Measurements from ENCODE around the gene LRBA.

Gene LRBA

DNA sequence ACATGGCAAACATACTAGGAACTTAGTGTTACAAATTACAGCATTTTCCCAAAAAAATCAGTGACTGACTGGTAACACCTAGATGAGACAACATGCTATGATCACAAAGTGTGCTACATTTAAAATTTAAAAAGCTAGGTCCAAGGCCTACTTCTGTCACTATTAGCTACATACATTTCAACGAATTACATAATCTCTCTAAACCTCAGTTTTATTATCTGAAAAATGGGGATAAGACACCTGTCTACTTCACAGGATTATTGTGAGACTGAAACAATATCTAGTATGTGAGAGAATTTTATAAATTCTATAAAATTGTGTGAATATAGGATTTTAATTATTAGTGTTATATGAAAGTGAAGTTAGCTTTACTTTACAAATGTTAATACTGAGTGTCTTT lies 708.4 kb downstream of the LRBA start:
- DNase-seq, result no peak

- no peak for DNase-seq
Measured at GRCh38 chr4:150305995-150306394, 709.1 kb downstream of the LRBA start.

DNA sequence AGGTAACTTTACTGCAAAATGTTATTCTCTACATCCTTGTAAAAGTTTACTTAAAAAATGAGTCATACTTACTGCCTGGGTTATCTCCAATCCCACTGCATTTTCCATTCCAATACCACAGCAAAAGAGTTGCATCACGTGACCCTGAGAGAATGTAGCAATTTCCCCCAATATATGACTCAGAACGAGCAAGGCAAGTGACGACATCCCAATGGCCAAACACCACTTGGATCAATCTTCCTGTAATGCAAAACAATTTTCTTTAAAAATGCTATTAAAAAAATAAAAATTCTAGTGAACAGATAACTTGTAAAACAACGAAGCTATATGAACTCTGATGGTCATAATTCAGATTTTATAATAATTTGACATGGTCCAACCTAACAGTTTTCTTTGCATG lies 712.5 kb downstream of the LRBA start:
- no peak for DNase-seq

- DNase-seq, result no peak
Measured at GRCh38 chr4:150299816-150300215, 715.3 kb downstream of the LRBA start.

DNA sequence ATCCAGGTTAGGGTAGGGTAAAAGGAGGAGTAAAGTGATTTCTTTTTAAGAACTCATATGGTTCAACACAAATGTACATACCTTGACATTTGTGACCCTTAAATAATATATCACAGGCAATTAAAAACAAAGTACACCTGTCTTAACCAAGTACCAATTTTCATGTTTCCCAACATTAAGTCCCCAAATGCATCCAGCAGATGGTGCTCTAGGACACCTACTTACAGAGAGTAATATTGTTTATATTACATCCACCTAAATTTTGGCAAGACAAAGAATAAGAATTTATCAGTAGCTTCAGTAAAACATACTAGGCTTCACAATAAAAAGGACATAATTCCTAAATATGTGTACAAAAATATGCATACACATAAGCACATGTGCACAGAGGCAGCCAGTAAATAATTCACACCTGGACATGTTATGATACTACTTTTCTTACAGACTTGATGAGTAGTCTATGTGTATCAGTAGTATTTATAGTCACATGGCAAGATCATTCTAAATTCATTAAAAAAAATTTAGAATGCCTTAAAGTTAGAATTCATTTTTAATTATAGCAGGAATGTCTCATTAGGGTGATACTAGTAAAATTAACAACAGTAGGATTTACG lies 717.1 kb downstream of the LRBA start:
- no peak for DNase-seq

- DNase-seq, result no peak
Measured at GRCh38 chr4:150289881-150290280, 725.2 kb downstream of the LRBA start.

- no peak for DNase-seq
Measured at GRCh38 chr4:150289198-150289597, 725.9 kb downstream of the LRBA start.

DNA sequence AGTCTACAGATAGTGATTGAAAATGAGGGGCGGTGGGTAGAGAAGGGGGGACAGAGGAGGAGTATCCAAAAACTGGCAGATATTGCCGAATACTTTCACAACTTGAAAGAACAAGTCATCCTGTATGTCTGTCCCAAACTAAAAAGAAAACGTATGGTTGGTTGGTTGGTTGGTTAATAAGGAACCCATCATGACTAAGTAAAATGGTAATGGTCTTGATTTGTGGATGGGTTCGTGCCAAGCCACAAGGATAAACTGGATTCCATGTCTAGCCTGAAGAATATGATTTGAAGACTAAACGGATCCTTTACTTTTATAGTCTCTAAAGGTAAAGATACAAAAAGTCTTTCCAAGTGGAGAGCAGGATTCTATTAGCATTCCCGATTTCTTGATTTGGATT lies 728.4 kb downstream of the LRBA start:
- DNase-seq, result no peak

DNA sequence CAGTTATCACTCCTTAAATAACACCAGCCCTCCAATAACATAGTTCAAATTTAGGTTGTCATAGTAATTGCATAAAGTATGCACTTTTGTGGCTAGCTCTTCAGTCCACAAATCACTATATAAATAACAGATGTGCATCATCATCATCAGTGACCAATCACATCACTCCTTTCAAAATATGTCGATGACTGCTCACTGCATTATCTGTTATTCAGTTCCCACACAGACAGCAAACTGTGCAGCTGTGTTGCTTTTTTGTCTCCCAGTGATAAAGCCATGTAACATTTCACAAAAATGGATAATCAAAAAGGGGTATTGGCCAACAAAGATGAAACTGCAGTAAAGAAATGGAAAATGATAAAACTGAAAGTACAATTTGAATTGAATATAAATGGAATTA lies 731.4 kb downstream of the LRBA start:
- no peak for DNase-seq

- no peak for DNase-seq
Measured at GRCh38 chr4:150280975-150281374, 734.1 kb downstream of the LRBA start.

DNA sequence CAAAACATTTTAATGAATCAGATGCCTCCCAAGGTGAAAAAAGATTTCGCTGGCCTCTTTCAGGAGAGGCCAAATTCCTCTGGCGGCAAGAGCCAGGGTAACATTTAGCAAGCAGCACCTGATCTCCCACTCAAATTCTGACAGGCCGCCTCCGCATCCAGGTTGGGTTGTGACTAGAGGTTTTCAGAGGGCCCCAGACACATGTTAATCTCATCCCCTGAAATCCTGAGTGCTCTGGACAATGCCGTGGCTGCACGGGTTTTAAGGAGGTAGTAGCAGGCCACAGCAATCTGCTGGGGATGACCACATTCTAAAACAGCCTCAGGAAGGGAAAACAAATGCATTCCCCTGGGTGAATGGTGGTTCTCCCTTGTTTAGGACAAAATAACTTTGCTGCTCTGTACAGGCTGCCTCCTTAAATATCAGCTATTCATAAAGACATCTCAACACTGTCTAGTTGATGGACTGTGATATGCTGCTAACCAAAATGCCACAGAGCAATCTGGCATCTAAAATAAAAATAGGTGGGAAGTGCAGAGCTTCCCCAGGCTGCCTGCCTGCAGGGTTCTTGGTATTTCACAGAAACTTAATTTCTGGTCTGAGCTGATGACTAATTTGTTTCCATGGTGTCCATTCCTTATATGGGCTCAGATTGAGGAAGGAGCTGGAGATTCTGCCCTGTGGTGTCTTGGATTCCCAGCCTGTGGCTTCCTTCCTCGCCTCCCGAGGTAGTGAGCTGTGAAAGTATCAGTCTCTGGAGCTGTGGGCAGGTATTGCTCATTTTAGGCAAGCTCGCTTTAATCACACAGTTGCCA lies 734.8 kb downstream of the LRBA start:
- DNase-seq, result no peak

DNA sequence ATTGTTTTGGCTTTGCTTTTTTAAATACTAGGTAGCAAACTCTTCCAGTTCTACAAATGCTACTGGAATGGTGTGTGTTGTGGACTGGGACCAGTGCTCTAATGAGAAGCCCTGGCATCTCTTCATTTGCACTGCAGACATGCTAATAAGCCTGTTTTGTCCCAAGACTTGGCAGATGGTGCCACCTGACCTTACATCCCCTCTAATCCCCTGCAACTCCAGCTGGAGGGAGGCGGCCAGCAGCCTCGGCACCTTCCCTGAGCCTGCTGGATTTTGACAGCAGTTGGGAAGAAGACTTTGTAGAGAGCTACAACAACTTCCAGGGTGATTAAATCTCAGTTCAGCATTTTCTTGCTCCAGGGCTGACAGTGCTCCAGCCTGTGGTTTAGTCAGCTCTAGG lies 736.9 kb downstream of the LRBA start:
- no peak for DNase-seq

GRCh38 chr4:150268444-150268843 lies 746.6 kb downstream of the LRBA start:
- no peak for DNase-seq

GRCh38 chr4:150265806-150266205 lies 749.3 kb downstream of the LRBA start:
- DNase-seq, result no peak

GRCh38 chr4:150264595-150265161 lies 750.4 kb downstream of the LRBA start:
- DNase-seq, result no peak

DNA sequence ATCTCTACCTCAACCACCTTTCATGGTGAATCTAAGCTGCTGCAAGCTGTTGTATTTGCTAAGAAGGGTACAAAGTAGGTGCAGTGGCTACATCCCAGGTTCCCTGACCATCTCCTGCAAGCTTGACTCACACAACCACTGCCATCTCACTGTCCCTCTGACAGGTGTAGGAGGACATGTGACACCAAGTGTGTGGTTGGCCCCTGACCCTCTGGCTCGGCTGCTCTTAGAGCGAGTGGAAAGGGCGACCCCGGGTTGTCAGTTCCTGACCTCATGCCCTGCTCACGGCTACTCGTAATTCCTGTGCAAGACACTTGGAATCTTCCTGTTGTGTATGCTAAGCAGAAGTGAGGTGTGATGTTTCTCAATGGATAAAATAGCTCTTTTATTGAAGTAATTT lies 752.5 kb downstream of the LRBA start:
- DNase-seq, result no peak

GRCh38 chr4:150261571-150261970 lies 753.5 kb downstream of the LRBA start:
- DNase-seq, result no peak

- DNase-seq, result no peak
Measured at GRCh38 chr4:150259861-150260567, 755.1 kb downstream of the LRBA start.

DNA sequence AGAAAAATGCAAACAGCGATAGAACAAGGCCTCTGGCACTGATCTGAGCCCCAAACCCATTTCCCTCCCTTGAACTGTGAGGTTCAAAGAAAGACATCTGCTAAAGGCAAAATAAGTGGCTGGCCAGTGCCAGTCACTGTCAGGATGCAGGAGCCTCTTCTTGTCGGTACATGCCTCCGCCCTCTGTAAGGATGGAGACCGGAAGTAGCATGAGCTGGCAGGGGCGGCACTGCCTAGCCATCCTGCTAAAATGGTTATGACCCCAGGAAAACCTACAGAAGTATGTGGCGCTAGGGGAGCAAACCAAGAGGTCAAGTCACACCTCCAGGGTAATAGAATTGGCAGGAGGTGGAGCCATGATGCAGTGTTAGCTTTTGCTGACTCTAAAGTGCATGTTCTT lies 756.5 kb downstream of the LRBA start:
- no peak for DNase-seq

DNA sequence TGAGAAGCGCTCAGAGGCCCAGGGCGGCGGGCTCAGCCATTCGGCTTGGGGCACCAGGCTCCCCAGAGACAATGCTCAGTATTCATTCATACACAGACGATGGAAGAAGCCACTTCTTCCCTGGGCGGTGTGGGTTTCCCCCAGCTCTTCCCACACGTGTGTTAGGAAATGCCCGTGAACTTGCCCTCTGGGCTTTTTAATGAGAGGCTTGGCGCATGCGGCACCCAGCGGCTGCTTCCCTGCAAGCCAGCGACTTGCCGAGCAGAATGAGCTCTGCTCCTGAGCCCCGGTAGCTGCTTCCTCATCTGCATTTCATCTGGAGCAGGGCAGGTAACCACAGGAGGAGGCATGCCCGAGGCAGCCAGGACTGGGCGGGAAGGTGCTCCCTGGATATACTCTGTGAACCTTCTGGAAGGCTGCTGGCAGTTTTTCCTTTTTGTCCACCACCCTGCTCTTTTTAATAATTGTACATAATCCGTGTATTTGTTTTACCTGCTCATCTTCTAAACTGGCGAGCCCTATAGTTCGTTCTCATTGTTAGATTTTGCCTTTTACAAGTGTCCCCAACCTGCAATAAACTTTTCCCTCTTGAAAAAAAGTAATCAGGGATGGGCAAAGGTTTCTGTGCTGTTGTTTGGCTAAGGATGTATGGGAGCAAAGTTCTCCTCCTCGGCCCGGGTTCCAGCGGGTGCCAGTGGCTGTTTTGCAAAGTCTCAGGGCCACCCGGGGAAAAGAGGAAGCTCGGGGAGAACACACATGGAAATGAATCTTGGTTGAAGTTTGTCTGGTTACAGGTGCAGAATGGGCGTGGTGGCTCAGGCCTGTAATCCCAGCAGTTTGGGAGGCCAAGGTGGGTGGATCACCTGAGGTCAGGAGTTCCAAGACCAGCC lies 758.0 kb downstream of the LRBA start:
- DNase-seq, result no peak

DNA sequence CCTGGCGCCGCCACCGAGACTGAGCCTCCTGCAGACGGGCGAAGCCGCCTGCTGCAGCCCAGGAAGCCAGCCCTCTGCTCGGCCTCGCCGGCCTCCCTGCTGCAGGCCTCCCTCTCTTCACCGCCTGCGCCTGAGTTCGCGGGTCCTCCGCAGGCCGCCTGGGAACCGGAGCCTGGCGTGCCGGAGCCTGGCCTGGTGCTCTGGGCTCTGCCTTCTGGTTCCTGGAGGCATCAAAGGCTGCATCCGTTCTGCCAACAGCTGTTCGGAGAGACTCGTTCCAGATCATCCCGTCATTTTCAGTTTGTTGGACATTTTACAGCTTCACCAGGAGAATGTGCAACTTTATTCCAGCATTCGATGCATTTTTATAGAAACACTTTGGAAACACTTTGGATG lies 758.9 kb downstream of the LRBA start:
- DNase-seq, result no peak

DNA sequence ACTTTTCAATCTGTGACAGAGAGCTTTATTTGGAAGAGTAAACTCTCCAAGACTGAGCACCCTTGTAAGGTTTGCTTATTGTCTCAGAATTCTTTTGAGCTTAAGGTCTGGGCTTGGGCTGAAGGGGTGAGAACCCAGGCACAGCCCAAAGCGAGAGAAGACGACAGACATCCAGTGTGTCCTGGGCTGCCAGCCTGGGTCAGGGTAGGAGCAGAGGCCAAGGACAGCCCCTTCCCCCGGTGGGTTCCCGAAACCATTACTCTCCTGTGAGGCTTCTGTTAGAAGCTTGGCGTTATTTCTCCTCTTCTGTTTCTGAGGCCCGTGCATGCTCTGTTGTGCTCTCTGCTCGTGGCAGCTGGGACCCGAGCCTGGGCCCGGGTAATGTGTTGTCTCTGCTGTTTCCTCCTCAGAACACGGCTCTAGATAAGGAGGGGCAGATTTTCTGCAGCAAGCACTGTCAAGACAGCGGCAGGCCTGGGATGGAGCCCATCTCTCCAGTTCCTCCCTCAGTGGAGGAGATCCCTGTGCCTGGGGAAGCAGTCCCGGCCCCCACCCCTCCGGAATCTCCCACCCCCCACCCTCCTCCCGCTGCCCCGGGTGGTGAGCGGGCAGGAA lies 759.4 kb downstream of the LRBA start:
- no peak for DNase-seq
